Calu3 (cell line): ENCODE results near the gene LLGL1. TPM values are rescaled to one million over a fixed set of nuclear protein-coding genes. Genes with fewer than 3 reads are reported as not detected.

Experiments
- Bru-seq: library from RNA; stranded (reverse); fragments of 400-500 nt; gene quantifications from one replicate; lab custom pipeline; 2021; lab: Mats Ljungman, UMichigan
- BruChase-seq, 2 experiments: library from RNA; stranded (reverse); fragments of 400-500 nt; gene quantifications; one replicate each; lab custom pipeline; 2021; lab: Mats Ljungman, UMichigan
- BruUV-seq: library from RNA; stranded (reverse); fragments of 400-500 nt; replicated peaks from 2 replicates; lab custom pipeline; 2021; lab: Mats Ljungman, UMichigan
- CTCF ChIA-PET: fragments of 300-600 bp; sonication (Branson Sonifier 250); formaldehyde crosslinking; loops from one replicate; lab custom pipeline; 2022; ENCODE audit warnings: antibody characterized with exemption; lab: Charles Lee
- DNase-seq: peaks from one replicate; pipeline ENCODE4 v3.0.0; 2022
- H3K27ac Mint-ChIP-seq: one replicate; pipeline ENCODE4 v1.8.0; 2022; ENCODE audit warnings: mixed read lengths; ENCODE audit not compliant: unreplicated experiment
- H3K27me3 Mint-ChIP-seq: one replicate; pipeline ENCODE4 v1.8.0; 2022; ENCODE audit warnings: mixed read lengths; ENCODE audit not compliant: unreplicated experiment
- H3K36me3 Mint-ChIP-seq: one replicate; pipeline ENCODE4 v1.8.0; 2022; ENCODE audit warnings: mild to moderate bottlenecking, moderate library complexity, mixed read lengths; ENCODE audit not compliant: insufficient read depth, unreplicated experiment
- H3K4me1 Mint-ChIP-seq: one replicate; pipeline ENCODE4 v1.8.0; 2022; ENCODE audit warnings: mild to moderate bottlenecking, low read depth, mixed read lengths; ENCODE audit not compliant: unreplicated experiment
- H3K4me3 Mint-ChIP-seq: one replicate; pipeline ENCODE4 v1.8.0; 2022; ENCODE audit warnings: mild to moderate bottlenecking, low read depth, moderate library complexity, mixed read lengths; ENCODE audit not compliant: unreplicated experiment
- H3K9me3 Mint-ChIP-seq: one replicate; pipeline ENCODE4 v1.8.0; 2022; ENCODE audit warnings: low read depth, mixed read lengths; ENCODE audit not compliant: unreplicated experiment
- intact Hi-C: fragments of 100-400 bp; cut with micrococcal nuclease; formaldehyde crosslinking; loops from one replicate; pipeline ENCODE4 v1.10.0; 2022; ENCODE audit not compliant: unreplicated experiment
- long read RNA-seq: library from polyadenylated mRNA; stranded (forward); transcript quantifications from one replicate; pipeline ENCODE4 v2.0.0, GENCODE V29; 2022
- total RNA-seq: library from RNA; stranded (reverse); gene quantifications from 2 replicates; pipeline ENCODE4 v1.2.3, GENCODE V29; 2022
- TF ChIP-seq, protein P1 (sequence below): fragments of 200-600 bp; IDR thresholded peaks from one replicate; pipeline ENCODE4 v1.8.0; 2022; ENCODE audit warnings: antibody characterized with exemption; ENCODE audit not compliant: unreplicated experiment

LLGL1 gene
- 10.0 and 10.7 TPM in 2 replicates for total RNA-seq
- Bru-seq, nascent RNA, result percentile 32 among the genes with signal in this experiment
- BruChase-seq, experiment 1, labeled RNA remaining after a 6-hour chase, result percentile 44 among the genes with signal in this experiment
- percentile 43 among the genes with signal in this experiment for BruChase-seq, experiment 2, labeled RNA remaining after a 2-hour chase
- long read RNA-seq, partial matches to known transcripts, result 1 of 9 reads
- long read RNA-seq, other reads (novel, unspliced or antisense), result 8 of 9 reads

DNA sequence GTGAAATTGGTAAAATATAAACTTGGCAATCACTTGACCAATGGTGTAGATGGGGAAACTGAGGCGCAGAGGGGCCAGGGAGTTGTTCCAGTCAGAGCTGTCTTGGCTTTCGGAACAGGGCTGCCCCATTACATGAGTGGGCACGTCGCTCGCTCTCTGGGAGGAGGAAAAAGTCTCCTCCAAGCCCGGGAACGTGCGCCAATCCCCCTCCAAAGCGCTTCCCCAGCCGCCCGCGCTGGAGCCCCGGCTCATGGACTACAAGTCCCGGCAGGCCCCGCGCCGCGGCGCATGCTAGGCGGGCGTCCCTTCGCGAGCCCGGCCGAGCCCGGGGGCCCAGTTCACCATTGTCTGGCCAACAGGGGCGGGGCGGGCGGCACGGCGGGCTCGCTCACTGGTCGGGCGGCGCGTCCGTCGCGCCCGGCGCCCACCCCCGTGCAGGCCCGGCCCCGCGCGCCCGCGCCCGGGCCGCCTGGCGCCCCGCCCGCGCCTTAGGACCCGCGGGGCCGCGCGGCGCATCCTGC lies at the start of gene LLGL1:
LLGL1 (plus strand) TSS at position 515 of the 521 bp plus-strand sequence. CDS start 48 bp downstream, outside the sequence.
- TF ChIP-seq, protein P1, sequence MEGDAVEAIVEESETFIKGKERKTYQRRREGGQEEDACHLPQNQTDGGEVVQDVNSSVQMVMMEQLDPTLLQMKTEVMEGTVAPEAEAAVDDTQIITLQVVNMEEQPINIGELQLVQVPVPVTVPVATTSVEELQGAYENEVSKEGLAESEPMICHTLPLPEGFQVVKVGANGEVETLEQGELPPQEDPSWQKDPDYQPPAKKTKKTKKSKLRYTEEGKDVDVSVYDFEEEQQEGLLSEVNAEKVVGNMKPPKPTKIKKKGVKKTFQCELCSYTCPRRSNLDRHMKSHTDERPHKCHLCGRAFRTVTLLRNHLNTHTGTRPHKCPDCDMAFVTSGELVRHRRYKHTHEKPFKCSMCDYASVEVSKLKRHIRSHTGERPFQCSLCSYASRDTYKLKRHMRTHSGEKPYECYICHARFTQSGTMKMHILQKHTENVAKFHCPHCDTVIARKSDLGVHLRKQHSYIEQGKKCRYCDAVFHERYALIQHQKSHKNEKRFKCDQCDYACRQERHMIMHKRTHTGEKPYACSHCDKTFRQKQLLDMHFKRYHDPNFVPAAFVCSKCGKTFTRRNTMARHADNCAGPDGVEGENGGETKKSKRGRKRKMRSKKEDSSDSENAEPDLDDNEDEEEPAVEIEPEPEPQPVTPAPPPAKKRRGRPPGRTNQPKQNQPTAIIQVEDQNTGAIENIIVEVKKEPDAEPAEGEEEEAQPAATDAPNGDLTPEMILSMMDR, result no peak
- Mint-ChIP-seq H3K4me3 (peak within 1 kb of the TSS; percentile 87), H3K36me3 (peaks cover 15% of the 10 kb centered on the region), H3K4me1 (no peaks in the 10 kb centered on the region), H3K27me3 (no peaks in the 10 kb centered on the region), H3K27ac (peak within 1 kb of the TSS; percentile 81), H3K9me3 (no peaks in the 10 kb centered on the region)
- intact Hi-C loops, result loop anchor here (10.0 kb wide), 1 partner anchor 80 kb away; no protein-coding TSS in a partner anchor
- no TSS peak for BruUV-seq
- CTCF ChIA-PET, result no interaction called here
- DNase-seq, result peak; percentile 94

DNA sequence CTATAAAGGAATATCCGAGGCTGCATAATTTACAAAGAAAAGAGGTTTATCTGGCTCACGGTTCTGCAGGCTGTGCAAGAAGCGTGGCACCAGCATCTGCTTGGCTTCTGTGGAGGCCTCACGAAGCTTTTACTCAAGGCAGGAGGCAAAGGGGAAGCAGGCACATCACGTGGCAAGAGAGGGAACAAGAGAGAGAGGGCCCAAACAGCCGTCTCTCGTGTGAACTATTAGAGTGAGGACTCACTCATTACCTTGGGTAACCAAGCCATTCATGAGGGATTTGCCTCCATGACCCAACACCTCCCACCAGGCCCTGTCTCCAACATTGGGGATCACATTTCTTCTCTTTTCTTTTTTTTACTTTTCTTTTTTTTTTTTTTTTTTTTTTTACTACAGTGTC lies 49.3 kb upstream of the LLGL1 start:
- H3K27me3 Mint-ChIP-seq, result no peaks in the 10 kb centered on the region
- no TSS peak for BruUV-seq
- no peaks in the 10 kb centered on the region for H3K4me1 Mint-ChIP-seq
- CTCF ChIA-PET, result no interaction called here
- DNase-seq, result no peak
- TF ChIP-seq, protein P1, result no peak
- H3K27ac Mint-ChIP-seq, result no peak overlapping the region
- no peak overlapping the region for H3K4me3 Mint-ChIP-seq
- no peaks in the 10 kb centered on the region for H3K9me3 Mint-ChIP-seq
- no peaks in the 10 kb centered on the region for H3K36me3 Mint-ChIP-seq
- intact Hi-C loops, result no loop called here

DNA sequence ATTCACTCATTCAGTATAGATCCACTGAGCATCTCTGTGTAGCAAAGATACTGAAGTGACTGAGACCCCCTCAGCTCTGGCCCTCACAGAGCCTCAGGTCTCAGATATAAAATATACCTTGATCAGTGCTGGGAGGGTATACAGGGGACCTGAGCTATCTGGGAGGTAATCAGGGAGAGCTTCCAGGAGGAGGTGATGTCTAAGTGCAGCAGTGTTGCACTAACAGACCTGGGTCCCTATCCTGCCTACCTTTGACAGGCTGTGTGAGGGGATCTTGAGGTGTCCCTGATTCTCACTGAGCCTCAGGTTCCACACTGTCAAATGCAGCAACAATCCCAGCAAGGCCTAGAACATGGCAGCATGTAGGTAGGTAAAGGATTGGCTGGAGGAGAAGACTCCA lies 48.3 kb upstream of the LLGL1 start:
- H3K27ac Mint-ChIP-seq, result no peak overlapping the region
- intact Hi-C loops, result no loop called here
- H3K4me1 Mint-ChIP-seq, result no peaks in the 10 kb centered on the region
- no TSS peak for BruUV-seq
- CTCF ChIA-PET, result no interaction called here
- TF ChIP-seq, protein P1, result no peak
- no peak for DNase-seq
- peaks cover 2% of the 10 kb centered on the region for H3K36me3 Mint-ChIP-seq
- no peaks in the 10 kb centered on the region for H3K27me3 Mint-ChIP-seq
- H3K9me3 Mint-ChIP-seq, result no peaks in the 10 kb centered on the region
- H3K4me3 Mint-ChIP-seq, result no peak overlapping the region

DNA sequence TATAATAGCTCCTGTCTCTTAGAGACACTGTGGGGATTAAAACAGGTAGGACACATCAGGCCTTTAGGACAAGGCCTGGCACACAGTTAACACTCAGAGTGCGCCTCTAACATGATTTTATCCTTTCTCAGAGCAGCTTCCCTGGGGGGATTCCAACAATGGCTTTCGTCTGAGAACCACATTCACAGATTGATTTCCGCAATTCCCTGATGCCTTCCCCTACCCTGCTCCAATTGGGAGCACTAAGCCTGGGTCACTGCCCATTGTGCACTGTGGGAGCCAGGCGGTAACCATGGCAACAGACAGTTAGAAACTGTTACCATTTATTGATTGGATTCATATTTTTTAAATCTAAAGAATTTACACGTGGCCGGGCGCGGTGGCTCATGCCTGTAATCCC lies 47.7 kb upstream of the LLGL1 start:
- H3K27me3 Mint-ChIP-seq, result no peaks in the 10 kb centered on the region
- no peaks in the 10 kb centered on the region for H3K9me3 Mint-ChIP-seq
- BruUV-seq, result no TSS peak
- intact Hi-C loops, result no loop called here
- CTCF ChIA-PET, result no interaction called here
- no peak overlapping the region for H3K4me3 Mint-ChIP-seq
- H3K36me3 Mint-ChIP-seq, result peaks cover 5% of the 10 kb centered on the region
- no peak for DNase-seq
- H3K27ac Mint-ChIP-seq, result no peak overlapping the region
- TF ChIP-seq, protein P1, result no peak
- no peaks in the 10 kb centered on the region for H3K4me1 Mint-ChIP-seq
